DOHH2 (cell line): ENCODE data around the gene TMEM181.
"Not testable (repeated sequence)": the region's sequence is repeated elsewhere in the genome, so short reads cannot be mapped to it uniquely, and the experiment has no call there.

ENCODE experiments used
- H3F3A ChIP-seq: fragments of 200-600 bp; sonication (generic), shearing (Covaris generic); 2 replicates; pipeline ENCODE4 v1.6.0; 2016; ENCODE audit warnings: antibody characterized with exemption, mild to moderate bottlenecking; ENCODE audit not compliant: control insufficient read depth, insufficient read depth
- H3K27ac ChIP-seq: fragments of 200-600 bp; sonication (generic); 2 replicates; pipeline ENCODE4 v1.5.1; 2014; ENCODE audit warnings: low read depth, mild to moderate bottlenecking, low read length, moderate library complexity
- H3K27me3 ChIP-seq: fragments of 200-600 bp; sonication (generic); 2 replicates; pipeline ENCODE4 v1.6.1; 2014; ENCODE audit warnings: mild to moderate bottlenecking, low read length, mixed read lengths; ENCODE audit not compliant: control insufficient read depth
- H3K36me3 ChIP-seq: fragments of 200-600 bp; sonication (generic); 2 replicates; pipeline ENCODE4 v1.6.1; 2014; ENCODE audit warnings: mild to moderate bottlenecking, low read length, moderate library complexity, mixed read lengths; ENCODE audit not compliant: control insufficient read depth
- H3K4me1 ChIP-seq: fragments of 200-600 bp; sonication (generic); 2 replicates; pipeline ENCODE4 v1.6.1; 2014; ENCODE audit warnings: mild to moderate bottlenecking, low read length, mixed read lengths; ENCODE audit not compliant: control insufficient read depth
- H3K4me2 ChIP-seq: fragments of 200-600 bp; sonication (generic); 2 replicates; pipeline ENCODE4 v1.6.0; 2014; ENCODE audit warnings: mild to moderate bottlenecking, low read length, moderate library complexity
- H3K4me3 ChIP-seq: fragments of 200-600 bp; sonication (generic); 2 replicates; pipeline ENCODE4 v1.5.1; 2014; ENCODE audit warnings: mild to moderate bottlenecking, low read length, mixed read lengths
- H3K79me2 ChIP-seq: fragments of 200-600 bp; sonication (generic); 2 replicates; pipeline ENCODE4 v1.6.1; 2014; ENCODE audit warnings: mild to moderate bottlenecking, low read length, mixed read lengths; ENCODE audit not compliant: control insufficient read depth
- H3K9me2 ChIP-seq: fragments of 200-600 bp; sonication (generic); replicated peaks from 2 replicates; pipeline ENCODE4 v1.6.1; 2014; ENCODE audit warnings: mild to moderate bottlenecking, low read length, mixed read lengths; ENCODE audit not compliant: control insufficient read depth
- H3K9me3 ChIP-seq: fragments of 200-600 bp; sonication (generic); 2 replicates; pipeline ENCODE4 v1.6.1; 2014; ENCODE audit warnings: antibody characterized with exemption, low read length, mixed read lengths; ENCODE audit not compliant: control insufficient read depth, insufficient read depth
- H4K20me1 ChIP-seq: fragments of 200-600 bp; sonication (generic); 2 replicates; pipeline ENCODE4 v1.6.0; 2014; ENCODE audit warnings: low read depth, mild to moderate bottlenecking, antibody characterized with exemption, low read length, moderate library complexity; ENCODE audit not compliant: control insufficient read depth, insufficient read depth
- CTCF ChIP-seq: fragments of 200-600 bp; sonication (generic); IDR thresholded peaks from one replicate; pipeline ENCODE4 v1.5.1; 2014; ENCODE audit warnings: antibody characterized with exemption, mild to moderate bottlenecking, low read depth, low read length; ENCODE audit not compliant: poor library complexity, severe bottlenecking
- EZH2phosphoT487 ChIP-seq: fragments of 200-600 bp; sonication (generic); IDR thresholded peaks from 2 replicates; pipeline ENCODE4 v1.6.1; 2017; ENCODE audit warnings: borderline replicate concordance, mild to moderate bottlenecking, antibody characterized with exemption, low read length, moderate library complexity, mixed read lengths

TMEM181 gene

GRCh38 chr6:158552796-158553138, 7.1 kb upstream of the TMEM181 start:
- H3K27ac ChIP-seq = no peak overlapping the region
- H3F3A ChIP-seq = no peaks in the 10 kb centered on the region
- no peak overlapping the region for H3K4me2 ChIP-seq
- H3K9me2 ChIP-seq = no peaks in the 10 kb centered on the region
- H3K9me3 ChIP-seq = no peaks in the 10 kb centered on the region
- no peak overlapping the region for H3K4me3 ChIP-seq
- H4K20me1 ChIP-seq = no peaks in the 10 kb centered on the region
- H3K27me3 ChIP-seq = peaks cover 9% of the 10 kb centered on the region
- no peaks in the 10 kb centered on the region for H3K36me3 ChIP-seq
- no peaks in the 10 kb centered on the region for H3K4me1 ChIP-seq
- no peaks in the 10 kb centered on the region for H3K79me2 ChIP-seq
- TF ChIP-seq CTCF = no peak
- TF ChIP-seq EZH2phosphoT487 = no peak

- TF ChIP-seq CTCF (no peak), EZH2phosphoT487 (no peak)
- H3K27me3 ChIP-seq = peaks cover 9% of the 10 kb centered on the region
Measured at GRCh38 chr6:158554611-158555361, 5.1 kb upstream of the TMEM181 start.

GRCh38 chr6:158556113-158556512, 3.8 kb upstream of the TMEM181 start:
- H3K27ac ChIP-seq = no peak overlapping the region
- H3K9me3 ChIP-seq = no peaks in the 10 kb centered on the region
- no peaks in the 10 kb centered on the region for H3K9me2 ChIP-seq
- H4K20me1 ChIP-seq = 0 out of 2 replicates have a peak, but pooled peaks cover 1% of the 10 kb centered on the region
- H3K36me3 ChIP-seq = no peaks in the 10 kb centered on the region
- peaks cover 9% of the 10 kb centered on the region for H3K27me3 ChIP-seq
- H3K4me3 ChIP-seq = no peak overlapping the region
- H3K4me1 ChIP-seq = peaks cover 15% of the 10 kb centered on the region
- H3F3A ChIP-seq = no peaks in the 10 kb centered on the region
- TF ChIP-seq EZH2phosphoT487 = no peak
- TF ChIP-seq CTCF = no peak
- H3K79me2 ChIP-seq = peaks cover 8% of the 10 kb centered on the region
- no peak overlapping the region for H3K4me2 ChIP-seq

More at GRCh38 chr6:158554611-158555361, 5.1 kb upstream of the TMEM181 start:
- no peak overlapping the region for H3K4me3 ChIP-seq
- H3K9me2 ChIP-seq = no peaks in the 10 kb centered on the region
- no peaks in the 10 kb centered on the region for H3K36me3 ChIP-seq
- H3K9me3 ChIP-seq = no peaks in the 10 kb centered on the region
- no peak overlapping the region for H3K4me2 ChIP-seq
- H3F3A ChIP-seq = no peaks in the 10 kb centered on the region
- H4K20me1 ChIP-seq = no peaks in the 10 kb centered on the region
- no peak overlapping the region for H3K27ac ChIP-seq
- H3K4me1 ChIP-seq = peaks cover 9% of the 10 kb centered on the region
- H3K79me2 ChIP-seq = no peaks in the 10 kb centered on the region

GRCh38 chr6:158557110-158557509, 2.8 kb upstream of the TMEM181 start:
- H3K4me3 ChIP-seq, H3K9me3 ChIP-seq, H3K27ac ChIP-seq, H3K36me3 ChIP-seq, H3K9me2 ChIP-seq, H3F3A ChIP-seq, H4K20me1 ChIP-seq, H3K4me2 ChIP-seq, H3K27me3 ChIP-seq: not testable (repeated sequence)
- H3K79me2 ChIP-seq = peaks cover 18% of the 10 kb centered on the region
- peaks cover 24% of the 10 kb centered on the region for H3K4me1 ChIP-seq
